HG03520 (cell line): ENCODE results near the gene CCNQ.

Source experiments
- ATAC-seq: cut with Tn5 transposase; IDR thresholded peaks from one replicate; pipeline ENCODE4 v1.9.1; 2021; ENCODE audit warnings: mild to moderate bottlenecking, moderate library complexity; ENCODE audit not compliant: unreplicated experiment

Gene CCNQ

DNA sequence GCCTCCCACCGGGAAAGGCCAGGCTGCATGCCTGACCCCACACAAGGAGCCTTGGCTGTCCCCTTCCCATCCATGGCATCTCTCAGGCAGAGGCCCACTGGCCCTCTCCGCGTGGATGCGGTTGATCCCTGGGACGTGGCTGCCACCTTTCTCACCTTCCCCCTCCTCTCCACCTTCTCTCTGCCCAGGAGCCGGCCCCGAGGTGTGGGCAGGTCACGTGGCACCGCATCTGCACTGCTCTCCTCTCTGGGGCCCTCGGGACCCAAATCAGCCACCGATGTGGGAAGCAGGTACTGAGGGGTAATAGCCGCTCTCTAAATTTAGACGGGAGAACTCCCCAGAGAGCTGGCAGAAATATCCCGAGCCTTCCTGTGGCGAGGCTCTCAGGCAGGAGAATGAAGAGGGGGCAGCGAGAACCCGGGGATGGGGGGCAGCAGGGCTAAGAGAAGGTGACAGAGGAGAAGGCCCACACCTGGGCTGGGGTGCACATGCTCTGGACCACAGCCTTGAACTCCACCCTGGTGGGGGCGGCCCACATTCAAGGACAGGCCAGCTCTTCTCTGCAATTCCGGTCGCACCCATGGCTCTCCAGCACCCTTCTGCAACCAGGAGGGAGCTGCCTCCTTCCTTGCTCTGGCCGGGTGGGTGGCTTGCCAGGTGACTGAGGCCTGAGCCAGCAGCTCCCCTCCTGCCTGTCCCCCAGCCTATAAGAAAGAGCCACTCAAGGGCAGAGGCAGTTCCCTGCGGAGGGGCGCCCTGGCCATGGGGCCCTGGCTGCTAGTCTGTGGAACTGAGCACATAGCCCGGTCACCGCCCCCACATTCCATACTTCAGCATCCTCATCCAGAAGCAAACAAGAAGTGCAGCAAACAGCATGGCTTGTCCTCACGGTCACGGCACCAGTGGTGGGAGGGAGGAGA is 38.4 kb upstream of the CCNQ start:
- no peak for ATAC-seq

DNA sequence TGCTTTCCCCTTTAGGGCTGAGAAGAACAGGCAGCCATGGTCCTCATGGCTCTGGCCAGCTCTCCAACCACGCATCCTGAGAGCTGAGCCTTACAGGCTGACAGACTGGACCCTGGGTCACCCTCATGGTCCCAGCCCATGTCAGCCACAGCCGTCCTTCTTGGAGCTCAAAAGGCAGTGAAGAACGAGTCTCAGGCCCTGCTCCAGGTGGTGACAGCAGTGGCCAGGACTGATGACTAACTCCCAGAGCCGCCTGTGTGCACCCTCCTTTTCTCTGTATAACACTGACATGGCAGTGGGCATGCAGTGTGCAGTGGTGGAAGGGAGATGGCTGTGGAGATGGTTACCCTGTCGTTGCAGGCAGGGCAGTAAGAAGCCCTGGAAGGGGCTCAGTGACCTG is 37.8 kb upstream of the CCNQ start:
- no peak for ATAC-seq

DNA sequence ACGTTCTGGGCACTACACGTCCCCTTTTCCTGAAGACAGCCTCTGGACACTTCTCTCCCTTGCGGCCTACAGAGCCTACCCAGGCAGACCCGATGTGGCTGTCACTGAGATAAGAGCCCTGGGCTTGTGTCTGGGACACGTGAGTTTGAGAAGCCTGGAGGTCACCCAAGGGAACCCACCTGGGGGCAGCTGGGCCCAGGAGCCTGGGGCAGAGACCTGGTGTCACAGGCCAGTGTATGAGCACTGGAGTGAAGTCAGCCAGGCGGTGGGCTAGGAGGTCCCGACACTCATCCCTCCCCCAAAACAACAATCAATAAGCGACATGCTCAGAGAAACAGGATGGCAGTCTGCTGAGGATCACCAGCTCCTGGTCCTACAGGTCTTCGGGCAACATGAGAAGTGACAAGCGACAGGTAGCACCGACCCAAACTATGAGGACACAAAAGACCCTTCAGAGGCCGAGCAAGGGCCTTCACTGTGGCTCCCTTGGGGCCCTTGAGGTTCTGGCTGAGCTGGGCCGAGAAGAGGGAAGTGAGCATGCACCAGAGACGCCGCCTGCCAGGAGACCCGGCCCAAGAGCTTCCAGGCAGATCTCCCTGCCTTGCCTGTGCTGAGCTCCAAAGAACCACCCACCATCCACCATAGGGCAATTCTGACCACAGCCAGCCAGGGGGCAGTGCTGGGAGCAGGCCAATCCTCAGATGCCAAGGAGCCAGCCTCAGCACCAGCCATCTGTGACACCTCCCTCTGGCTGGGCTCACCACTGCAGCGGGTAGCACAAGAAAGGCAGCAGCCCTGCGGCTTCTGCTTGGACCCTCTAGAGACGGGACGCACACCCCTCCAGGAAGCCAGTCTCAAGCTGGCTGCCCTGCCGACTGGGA is 37.1 kb upstream of the CCNQ start:
- ATAC-seq, result no peak

DNA sequence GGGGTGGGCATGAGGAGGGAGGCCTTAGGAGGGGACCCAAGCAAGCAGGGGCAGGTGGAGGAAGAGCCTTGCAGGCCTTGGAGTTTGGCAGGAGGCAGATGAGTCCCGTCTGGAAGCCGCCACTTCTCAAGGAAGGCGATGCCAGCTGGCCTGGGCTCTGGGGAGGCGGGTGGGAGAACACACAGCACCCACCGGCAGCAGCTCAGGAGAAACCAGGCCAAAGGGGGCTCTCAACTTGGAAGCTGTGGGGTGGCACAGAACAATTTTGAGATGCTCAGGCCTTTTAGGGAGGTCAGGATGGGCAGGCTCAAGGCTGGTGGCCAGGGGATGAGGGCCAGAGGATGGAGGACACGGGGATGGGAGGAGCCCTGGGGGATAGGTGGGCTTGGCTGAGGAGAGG is 36.4 kb upstream of the CCNQ start:
- no peak for ATAC-seq

DNA sequence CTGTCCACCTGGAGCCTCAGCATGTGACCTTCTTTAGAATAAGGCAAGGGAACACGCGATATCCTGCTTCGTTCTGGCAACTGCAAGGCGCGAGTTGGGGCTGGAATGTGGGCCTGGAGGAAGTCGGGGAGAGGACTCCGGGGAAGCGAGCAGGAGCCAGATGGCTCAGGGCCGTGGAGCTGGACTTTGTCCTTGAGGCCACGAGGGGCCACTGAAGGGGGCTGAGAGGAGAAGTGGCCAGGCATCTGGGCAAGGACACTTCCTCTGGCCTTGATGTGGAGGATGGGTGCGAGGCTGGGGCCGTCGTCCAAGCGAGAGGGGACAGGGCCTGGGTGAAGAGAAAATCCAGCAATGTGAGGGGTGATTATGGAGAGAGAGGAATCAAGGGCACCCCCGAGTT is 35.9 kb upstream of the CCNQ start:
- no peak for ATAC-seq

DNA sequence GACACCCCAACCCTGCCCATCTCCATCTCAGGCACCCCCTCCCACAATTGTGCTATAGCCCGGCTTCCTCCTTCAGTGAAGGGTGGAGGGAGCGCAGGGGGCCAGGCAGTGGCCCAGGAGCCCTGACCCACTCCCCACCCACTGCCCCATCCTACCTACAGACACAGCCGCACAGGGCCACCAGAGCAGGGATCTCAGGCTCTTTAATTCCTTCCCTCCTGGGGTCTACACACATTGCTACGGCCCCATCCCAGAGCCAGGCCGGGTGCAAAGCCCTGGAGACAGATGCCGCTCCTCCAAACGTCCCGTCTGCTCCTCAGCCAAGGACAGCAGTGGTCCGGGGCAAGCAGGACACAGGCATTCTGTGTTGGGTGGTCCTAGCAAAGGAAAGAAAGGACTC is 35.3 kb upstream of the CCNQ start:
- ATAC-seq, result no peak

DNA sequence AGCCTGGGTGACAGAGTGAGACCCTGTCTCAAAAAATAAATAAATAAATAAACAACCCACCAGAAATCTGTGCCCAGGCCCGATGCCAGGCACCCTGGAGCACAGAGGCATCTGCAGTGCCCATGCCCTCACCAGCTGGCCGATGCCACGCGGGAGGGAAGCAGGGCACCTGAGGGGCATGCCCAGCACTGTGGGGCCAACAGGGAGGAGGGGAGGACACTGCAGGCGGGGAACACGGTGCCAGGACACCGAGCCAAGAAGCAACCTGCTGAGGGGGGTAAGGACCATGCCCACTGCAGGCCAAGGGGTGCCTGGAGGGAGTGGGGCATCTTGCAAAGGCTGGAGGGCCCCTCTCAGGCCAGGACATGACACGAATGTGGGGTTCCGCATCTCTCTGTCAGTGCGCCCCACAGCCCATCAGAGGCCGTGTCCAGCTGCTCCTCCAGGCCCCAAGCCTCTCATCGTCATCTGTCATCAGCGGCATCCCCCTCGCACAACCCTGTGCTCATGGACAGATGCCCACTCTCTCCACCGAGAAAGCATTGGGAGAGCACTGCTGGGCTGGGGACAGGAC is 34.8 kb upstream of the CCNQ start:
- no peak for ATAC-seq

DNA sequence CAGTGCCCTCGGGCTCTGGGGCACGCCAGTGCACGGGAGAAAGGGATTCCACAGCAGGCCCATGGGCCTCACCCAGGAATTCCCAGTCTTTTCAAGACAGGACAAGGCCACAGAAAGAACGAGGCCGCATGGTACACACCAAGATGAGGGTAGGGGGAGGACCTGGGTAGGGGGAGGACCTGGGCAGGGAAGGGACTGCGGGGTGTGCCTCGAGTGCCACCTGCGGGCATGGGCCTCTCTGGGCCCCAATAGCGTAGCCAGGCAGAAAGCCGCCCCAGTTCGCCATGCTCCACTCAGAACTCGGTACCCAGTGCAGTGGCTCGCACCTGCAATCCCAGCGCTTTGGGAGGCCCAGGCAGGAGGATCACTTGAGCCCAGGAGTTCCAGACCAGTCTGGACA is 34.1 kb upstream of the CCNQ start:
- no peak for ATAC-seq

DNA sequence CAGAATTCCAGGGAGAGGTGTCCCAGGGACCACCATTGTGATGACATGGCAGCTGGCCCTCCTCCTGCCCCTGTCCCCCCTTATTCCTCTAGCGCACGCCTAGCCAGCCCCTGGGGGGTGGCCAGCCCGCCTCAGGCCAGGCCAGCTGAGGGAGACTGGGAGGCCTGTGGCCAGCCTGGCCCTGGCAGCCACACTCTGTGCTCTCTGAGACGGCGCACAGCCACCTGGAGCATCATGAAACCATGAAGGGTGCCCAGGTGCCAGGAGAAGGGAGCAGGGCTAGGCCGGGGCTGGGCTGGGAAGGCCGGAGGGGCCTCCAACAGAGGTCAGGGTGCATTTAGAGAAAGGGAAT is 33.6 kb upstream of the CCNQ start:
- no peak for ATAC-seq

DNA sequence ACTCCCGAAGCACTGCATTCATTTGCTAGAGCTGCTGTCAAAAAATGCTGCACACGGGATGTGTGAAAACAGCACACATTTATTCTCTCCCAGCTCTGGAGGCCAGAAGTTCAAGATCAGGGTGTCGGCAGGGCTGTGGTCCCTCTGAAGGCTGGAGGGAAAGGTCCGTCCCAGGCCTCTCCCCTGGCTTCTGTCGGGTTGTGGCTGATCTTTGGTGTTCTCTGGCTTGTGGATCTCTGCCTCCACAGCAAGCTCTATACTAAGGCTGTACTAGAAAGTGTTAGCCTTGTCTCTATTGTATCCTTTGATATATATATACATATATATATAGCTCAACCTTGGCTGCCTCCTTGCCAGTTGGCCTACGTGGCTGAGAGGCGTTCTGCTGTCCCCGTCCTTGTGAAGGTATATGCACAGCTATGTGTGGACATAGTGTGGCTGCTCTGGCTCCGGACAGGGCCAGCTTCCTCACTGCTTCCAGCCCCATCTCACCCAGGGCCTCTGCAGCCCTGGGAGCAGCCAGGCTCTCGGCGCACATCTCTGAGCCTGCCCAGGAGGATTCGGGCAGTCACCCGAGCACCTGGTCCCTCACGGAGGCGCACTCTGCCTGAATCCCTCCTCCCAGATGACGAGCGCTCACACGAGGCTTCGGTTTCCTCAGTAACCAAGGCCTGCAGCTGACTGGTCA is 33.1 kb upstream of the CCNQ start:
- no peak for ATAC-seq

DNA sequence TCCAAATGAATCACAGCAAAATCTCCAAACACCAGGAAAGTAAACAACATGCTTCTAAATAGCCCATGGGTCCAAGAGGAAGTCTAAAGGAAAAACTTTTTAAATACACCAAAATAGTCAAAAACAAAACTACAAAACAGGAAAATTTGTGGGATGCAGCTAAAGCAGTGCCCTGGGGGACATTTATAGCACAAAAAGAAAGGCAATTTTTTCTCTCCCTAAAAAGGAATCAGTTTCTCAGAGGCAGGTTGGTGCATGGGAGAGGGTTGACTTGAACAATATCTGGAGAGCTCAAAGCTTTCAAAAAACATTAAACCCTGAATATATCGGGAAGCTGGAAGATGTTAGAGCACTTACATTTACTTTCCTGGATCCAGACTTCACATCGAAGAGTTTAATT is 32.4 kb upstream of the CCNQ start:
- no peak for ATAC-seq

DNA sequence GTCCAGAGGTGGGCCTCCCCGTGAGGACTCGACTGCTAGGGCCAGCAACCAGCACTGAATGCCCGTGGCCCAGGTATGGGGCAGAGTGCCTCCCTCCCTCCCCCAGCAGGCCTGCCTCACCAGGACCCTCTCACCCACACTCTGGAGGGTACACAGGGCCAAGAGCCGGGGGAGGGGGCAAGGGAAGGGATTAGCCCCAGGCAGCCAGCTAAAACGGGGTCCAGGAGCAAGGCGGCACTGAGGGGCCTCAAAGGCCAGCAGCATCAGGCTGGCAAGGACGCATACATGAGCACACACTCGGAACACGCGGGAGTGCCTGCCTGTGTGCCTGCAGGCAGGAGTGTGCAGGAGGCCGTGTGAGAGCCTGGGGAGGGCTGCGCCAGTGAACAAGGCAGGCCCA is 29.7 kb upstream of the CCNQ start:
- no peak for ATAC-seq

DNA sequence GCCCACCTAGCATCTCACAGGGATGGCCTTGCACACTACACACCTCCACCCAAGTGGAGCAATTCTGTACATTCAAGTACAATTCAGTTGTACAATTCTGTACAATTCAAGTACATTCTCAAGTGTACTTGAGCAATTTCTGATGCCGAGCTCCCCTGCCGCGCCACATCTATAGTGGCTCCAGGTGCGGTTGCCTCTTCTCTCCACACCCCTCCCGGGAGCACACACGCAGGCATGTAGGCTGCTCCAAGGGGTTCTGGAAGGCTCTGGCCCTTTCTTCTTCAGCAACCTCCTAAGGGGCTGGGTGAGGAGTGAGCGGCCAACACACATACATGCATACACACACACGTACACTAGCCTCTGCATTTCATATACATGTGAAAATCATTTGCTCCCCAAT is 29.2 kb upstream of the CCNQ start:
- no peak for ATAC-seq

DNA sequence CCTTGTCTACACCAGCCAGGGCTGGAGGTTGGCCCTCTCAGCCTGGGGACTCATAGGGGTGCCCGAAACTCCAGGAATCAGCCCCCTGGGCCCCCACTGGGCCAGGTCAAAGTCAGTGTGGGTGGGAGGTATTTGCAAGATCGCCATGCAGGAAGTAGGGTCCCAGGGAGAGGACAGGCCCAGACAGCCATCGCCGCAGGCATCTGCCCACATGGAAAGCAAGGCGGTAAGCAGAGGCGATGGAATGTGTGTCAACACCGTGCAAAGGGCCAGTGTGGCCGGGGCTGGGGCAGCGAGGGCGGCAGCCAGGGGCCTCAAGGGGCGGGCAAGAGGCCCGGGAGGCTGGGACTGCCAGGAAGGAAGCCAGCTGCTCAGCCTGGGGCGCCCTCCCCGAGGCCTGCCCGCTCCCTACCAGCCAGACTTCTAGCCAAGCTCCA is 28.8 kb upstream of the CCNQ start:
- no peak for ATAC-seq

DNA sequence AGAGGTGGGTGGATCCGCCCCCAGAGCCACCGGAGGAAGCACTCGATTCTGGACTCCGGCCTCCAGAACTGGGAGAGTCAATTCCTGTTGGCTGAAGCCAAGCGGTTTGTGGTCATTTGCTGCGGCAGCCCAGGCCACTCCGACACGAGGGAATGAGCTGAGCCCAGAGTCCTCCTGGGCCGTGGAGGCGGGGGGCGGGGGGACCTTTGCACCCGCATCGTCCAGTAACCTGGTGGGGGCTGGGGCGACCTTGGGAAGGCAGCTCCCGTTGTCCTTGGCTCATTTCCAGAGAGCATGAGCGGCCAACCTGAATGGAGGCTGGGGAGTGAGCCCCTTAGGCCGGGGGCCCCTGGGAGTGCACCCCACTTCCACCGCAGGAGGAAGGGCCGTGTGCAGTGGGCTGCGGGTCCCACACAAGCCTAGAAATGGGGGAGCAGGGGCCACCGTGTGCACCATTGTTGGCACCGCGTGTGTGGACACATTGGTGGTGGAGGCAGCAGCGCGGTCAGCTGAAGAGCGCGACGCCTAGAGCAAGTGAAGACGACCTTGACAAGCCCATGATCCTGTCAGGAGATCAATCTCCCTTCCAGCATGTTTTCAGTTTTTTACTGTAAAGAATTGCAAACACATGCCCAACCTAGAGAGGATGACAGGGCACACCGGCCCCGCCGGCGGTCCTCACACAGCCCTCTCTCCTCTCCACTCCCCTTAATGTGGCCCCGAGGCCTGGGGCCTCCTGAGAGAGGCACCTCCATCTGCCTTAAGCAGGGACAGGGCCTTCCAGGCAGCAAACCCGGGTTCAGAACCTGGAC is 28.1 kb upstream of the CCNQ start:
- ATAC-seq, result no peak

DNA sequence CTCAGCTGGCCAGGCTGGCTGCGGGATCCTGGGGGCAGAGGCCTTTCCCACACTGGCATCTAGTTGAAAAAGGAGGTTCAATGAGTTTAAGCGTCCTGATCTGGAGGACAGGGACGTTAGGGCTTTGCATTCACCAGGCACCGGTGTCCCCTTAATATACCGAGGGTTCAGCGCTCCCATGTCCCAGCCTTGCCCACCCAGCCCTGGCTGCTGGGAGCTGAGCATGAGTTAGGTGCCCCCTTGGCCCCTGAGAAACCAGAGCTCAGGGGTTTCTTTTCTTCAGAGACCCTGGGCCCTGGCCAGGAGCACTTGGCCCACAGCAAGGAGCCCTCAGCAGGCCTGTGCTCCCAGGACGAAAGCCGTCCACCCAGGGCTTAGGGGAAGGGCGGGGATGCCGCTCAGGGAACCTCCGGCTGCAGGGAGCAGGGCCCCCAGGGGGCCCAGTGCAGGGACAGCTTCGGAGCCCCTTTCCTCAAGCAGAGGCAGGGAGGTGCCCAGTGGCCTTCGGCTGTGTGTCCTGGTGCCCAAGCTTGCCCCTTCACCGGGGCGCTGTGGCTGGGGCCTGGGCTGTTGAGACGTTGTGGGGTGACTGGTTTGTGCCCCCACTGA is 27.2 kb upstream of the CCNQ start:
- ATAC-seq, result no peak

DNA sequence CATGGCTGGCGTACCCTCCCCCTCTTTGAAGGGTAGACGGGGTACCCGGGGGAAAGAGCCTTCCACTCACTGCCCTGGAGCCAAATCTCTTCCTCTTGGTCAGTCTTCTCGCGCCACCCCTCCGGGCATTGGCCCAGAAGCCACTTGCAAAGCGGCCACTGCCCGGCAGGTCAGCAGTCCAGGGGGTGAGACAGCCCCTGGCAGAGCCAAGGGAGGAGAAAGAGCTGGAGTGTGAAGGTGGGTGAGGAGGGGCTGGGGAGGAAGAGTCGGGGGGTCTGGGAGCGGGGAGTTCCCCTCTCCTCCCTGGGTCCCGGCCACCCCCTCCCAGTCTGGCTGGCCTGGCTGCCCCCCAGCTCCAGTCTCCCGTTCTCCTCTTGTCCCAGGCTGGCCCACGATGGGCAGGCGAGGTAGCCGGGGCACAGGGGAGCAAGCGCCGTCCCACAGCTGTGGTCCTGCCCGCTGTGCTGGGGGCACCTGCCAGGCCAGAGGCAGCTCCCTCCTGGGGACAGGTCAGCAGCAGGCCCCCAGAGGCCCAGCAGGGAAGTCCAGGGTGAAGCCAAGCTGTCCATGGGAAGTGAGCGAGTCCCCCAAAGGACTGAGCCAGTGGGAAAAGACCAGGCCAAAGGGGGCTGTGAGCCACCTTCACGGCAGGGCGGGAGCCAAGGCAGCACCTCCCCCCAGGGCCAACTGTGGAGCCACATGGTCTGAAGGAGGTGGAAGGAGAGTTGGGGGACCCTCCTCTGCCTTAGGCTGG is 26.5 kb upstream of the CCNQ start:
- ATAC-seq, result no peak

DNA sequence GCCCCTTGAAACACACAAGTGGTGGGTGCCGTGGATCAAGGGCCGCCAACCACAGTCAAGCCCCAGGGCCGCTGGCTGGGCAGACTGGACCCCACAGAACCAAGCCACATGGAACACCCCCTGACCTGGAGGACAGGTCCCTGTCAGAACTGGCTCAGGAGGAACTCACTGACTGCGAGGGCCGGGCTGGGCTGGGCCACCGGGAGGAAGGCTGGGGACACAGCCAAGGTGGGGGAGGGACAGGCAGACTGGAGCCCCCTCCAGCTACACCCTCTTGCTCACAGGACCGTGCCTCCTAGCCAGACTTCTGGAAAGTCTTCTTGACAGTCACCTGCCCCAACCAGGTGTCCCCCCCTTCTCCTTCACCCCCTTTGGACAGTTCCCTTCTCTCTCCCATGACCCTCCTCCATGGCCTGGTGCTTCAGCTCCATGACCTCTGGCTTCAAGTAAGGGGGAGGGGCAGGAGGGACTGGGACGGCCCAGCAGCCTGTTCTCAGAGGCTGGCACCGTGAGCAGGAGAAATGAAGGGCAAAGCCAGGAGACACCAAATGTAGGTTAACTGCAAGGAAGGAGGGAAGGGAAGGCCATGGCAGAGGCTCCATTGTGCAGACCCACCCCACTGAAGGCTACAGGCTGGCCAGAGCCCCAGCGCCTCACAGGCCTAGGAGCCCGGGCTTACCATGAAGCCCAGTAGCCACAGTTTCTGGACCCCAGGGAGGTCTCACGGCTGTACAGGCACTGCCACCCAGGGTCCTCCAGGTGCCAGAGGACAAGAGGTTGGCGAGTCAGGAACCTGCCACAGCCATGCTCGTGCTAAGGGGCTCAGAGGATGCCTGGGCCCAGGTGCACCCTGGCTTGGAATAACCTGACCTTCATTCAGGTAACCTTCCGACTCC is 25.5 kb upstream of the CCNQ start:
- ATAC-seq, result no peak
